Activated CD4-positive, alpha-beta T cell treated with anti-CD3 and anti-CD28 coated beads, Interleukin-10, Interleukin-2, amounts not matched to agents 100 ng/mL and 50 ng/mL, durations not matched to agents 16 hours and 8 hours (primary cell): ENCODE results near the gene KRTAP5-2.

Experiments
- DNase-seq: peaks from one replicate; pipeline ENCODE4 v3.0.0-alpha.2; 2020

KRTAP5-2 gene

DNA sequence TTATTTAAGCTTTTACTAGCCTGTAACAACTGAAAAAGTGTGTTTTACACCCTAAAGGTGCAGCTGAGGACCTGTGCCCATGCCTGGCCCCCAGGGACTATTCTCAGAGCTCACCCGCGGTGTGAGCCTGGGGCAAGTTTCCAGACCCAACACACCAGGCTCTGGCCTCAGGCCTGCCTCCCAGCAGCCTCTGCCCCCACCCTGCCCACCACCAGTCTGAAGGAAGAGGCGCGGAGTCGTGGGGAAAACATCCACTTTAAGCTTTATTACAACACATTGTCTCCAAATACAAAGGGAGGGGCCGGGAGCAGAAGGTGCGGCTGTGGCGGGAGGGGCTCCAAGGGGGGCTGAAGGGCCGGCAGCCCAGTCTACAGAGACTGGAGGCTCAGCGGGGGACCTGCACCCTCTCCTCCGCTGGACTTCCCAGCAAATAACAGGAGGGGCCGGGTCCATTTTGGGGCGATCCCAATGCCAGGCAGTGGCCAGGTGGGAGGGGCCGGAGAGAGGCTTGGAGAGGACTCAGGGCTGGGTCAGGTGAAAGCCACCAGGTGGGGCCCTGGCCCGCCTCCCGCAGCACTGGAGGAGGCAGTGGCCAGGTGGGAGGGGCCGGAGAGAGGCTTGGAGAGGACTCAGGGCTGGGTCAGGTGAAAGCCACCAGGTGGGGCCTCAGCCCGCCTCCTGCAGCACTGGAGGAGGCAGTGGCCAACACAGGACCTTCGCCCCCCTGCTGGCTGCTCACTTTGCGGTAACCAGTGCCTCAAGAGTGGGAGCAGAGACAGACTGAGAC, 44.1 kb downstream of the KRTAP5-2 start:
- DNase-seq: no peak

DNA sequence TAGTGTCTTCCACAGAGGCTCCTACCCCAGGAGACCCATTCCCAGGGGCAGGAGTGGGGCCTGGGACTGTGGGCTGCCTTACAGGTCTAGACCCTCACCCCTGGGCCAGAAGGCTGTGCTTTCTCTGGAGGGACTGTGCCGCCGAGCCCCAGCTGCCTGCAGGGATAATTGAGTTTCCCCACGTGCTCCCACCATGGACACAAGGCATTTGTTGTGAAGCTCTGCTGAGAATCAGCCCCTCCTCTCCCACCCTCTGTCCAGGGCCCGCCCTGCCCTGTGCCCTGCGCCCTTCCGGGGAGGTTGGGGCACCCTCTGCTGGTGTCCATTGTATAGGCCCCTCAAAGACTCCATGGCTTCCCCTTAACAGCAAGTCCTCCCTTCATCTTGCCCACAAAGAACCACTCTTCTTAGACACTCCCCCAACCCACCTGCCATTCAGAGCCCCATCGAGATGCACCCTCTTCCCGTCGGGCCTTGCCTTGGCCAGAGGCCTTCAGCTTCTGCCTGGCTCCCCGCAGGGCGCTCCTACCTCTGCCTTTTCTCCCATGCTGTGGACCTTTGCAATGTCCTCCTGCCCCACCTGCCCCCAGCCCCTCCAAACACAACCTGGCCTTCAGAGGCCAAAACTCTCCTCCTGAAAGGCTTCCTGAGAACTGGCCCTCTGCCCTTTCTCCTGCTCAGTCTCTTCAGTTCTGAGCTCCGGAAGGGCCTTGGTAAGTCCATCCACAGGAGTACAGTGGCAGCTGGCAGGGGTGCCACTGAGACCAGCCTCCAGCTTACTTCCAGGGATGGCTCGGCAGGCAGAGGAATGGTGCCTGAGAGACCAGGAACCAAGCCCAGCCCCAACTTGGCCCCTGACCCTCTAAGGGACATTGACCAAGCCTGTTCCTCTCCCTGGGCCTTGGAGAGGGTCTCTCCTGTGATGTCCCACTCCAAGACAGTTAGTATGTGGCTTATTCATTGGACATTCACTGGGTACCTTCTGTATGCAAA, 48.5 kb downstream of the KRTAP5-2 start:
- DNase-seq: no peak

DNA sequence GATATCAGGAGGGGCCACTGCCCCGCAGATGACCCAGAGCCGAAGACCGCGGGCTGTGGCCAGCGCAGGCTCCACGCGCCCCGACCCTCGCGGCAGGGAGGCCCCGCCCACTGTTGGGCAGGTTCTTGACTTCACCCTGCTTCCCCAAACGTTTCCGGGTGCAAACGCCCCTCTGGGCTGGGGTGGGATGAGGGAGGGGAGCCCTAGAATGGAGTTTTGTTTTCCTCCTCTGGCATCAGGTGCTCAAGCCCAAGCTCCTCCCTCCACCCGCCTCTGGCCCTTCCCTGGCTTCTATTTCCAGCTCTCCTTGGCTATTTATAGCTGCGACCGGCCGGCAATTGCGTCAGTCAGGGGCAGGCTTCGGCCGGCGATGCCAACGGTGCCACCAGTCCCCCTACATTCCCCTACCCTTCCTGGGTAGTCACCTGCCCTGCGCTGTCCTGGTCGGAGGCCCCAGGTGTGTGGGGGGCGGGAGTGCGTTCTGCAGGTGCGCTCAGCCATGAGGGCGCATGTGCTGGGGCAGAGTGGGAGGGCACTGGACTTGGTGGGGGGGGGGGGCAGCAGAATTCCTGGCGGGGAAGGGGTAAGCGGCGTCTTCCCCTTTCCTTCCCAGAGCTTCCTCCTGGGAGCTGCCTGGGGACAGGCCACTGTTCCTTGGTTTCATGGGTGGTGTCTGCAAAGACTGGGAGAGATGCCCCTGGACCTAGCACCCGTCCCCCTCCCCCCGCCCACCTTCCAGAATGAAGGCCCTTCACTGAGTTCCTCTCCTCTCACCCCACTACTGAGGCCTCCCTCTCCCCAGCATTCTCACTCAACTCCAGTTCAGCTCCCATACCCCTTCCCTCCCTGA, 49.6 kb downstream of the KRTAP5-2 start:
- DNase-seq: no peak

DNA sequence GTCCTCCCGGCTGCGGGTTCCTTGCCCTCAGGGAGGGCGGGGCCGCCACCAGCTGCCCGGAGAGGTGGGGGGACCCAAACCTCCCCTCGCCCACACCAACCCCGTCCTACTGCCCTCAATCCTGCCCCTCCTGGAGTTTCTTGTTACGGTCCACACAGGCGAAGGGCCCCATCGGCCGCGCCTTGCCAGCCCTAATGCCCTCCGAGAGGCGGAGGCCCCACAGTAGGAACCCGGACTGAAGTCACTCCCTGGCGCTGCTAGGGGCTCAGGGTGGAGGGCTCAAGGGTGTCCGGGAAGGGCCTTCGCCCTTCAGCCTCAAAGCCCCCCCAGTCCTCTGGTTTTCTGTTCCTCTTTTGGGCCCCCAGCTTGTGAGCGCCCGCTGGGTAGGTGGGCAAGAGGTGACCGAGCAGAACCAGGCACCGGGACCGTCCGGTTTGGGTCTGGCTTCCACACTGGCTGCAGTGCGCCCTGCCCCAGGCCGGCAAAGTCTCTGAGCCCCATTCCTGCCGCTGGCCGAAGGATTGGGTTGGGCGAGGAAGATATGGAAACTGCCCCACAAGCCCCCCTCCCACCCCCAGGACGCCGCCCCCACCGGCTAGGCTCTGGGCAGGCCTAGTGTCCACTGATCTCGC, 50.5 kb downstream of the KRTAP5-2 start:
- DNase-seq: no peak
